GM19043 (cell line): Measurements from ENCODE around the gene IFT25.

Experiments used
- ATAC-seq: cut with Tn5 transposase; IDR thresholded peaks from one replicate; pipeline ENCODE4 v1.9.1; 2021; ENCODE audit warnings: low read depth; ENCODE audit not compliant: unreplicated experiment

Gene IFT25

DNA sequence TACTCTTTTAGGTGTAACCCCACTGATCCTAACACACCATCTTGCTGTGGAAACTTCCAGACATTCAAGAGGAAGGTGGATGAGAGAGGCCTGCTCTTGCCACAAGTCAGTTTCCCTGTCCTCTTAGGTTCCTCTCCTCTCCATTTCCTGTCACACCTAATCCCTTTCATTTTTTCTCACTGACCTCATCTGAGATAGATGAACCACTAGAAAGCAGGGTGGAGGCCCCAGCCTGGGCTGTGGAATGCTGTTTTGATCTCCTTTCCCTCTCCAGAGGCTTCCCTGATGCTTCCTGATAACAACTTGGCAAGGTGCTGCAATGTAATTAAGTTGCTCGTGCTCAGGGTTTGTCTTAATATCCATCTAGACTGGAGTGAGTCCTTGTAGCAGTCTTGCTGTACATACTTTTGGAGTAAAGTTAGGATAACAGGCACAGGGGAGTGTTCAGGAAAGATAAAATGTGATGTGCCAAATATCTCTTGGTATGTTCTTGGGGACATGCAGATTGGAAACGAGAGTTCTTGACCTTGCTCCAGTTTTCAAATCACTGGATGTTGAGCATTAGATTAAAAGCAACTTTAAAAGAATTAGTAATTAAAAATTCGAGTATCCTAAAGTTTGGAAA lies 11.8 kb upstream of the IFT25 start:
- no peak for ATAC-seq

DNA sequence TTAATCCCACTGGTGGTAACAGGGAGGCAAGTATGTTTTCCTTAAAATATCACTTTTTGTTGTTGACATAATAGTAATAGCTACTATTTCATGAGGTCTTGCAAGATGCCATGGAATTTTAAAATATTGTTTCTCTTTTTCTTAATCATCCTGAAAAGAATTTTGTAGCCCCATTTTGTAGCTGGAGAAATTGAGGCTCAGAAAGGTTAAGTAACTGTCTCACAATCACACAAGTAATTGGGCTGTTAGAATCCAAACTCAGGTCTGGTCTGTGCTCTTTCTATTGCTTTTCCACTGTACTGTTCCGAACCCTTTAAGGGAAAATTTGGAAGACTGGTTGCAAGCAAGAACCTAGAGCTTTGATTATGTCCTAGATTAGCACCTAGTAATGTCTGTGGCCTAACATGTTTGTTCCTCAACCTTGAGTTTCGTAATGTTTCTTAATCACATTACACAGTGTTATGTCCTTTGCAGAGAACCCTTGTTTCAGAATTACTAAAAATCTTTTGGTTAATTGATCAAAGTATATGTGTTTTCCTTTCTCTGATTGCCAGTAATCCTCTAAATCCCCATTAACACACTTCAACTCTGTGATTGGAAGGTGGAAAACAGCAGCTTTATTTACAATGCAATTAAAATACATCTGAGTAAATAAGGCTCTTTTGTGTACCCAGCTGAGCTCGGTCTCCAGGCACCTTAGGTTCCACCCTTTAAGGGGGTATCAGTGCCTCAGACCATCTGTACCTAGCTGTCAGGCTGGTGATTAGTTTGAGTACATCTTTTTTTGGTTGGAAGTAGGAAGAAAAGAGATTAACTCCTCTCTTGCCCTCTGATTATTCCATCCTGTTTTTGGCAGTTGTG lies 11.0 kb upstream of the IFT25 start:
- ATAC-seq: no peak

DNA sequence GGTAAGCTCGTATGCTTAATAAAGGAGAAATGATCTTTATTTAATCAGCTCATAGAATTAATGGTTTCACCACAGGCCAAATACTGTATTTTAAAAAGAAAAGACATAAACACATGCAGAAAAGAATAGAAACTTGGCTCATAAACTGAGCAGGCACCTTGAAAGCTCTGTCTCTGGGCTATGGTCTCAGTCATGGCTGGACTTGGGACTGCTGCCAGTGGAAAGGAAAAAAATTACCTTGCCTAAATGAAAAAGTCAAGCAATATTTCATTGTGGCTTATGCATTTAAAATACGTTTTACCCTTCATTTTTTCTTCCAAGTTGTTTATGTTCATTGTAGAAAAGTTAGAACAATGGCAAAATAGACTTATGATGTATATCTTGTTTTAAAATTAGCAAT lies 8.6 kb upstream of the IFT25 start:
- ATAC-seq: no peak

GRCh38 chr1:53951697-53952096 lies 6.2 kb upstream of the IFT25 start:
- ATAC-seq: no peak

- no peak for ATAC-seq
These were observed 3.8 kb upstream of the IFT25 start for GRCh38 chr1:53949023-53949990.

GRCh38 chr1:53948291-53948690 lies 2.8 kb upstream of the IFT25 start:
- no peak for ATAC-seq

- ATAC-seq: no peak
These were observed 1.8 kb upstream of the IFT25 start for GRCh38 chr1:53947172-53947907.

DNA sequence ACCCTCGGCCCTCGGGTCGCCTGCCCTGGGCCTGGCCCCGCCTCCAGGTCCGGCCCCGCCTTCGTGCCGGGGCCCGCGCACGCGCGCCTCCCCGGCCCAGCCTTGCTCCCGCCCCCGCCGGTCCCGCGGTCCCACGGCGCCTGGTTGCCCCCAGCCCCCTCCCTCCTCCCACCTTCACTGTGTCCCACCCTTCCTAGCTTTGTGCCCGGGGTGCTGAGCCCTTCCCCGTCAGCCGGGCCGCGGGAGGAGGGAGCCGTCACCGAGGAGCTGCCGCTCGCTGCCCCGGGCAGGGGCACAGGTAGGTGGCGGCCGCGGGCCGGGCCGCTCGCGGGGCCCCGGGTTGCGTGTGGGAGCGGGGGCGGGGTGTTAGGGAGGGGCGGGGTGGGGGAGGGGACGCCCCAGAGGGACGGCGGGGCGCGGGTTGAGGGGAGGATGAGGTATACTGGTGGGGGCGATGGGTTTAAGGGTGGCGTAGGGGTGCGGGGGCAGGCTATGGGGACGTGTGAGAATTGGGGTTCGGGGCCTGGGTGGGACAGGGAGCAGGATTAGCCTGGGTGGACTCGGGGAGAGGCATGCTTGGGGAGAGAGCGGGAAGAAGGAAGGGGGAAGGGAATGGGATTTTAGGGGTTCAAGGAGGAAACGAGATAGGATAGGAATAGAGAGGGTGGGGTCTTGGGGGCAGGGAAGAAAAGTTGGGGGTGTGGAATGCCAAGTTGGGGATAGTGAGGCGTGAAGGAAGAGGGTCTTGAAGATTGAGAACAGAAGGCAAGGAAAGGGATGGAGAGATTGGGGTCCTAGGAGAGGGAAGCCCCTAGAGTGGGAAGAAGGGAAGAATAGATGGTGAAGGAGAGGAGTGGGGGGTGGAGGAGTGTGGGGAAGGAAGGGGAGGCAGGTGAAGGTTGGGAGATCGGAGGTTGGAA lies 1.0 kb upstream of the IFT25 start, which contains the start of gene LRRC42:
LRRC42 (plus strand) TSS at position 99 of the 920 bp plus-strand sequence. CDS start 5,650 bp downstream, outside the sequence.
- ATAC-seq: peak; percentile 50

DNA sequence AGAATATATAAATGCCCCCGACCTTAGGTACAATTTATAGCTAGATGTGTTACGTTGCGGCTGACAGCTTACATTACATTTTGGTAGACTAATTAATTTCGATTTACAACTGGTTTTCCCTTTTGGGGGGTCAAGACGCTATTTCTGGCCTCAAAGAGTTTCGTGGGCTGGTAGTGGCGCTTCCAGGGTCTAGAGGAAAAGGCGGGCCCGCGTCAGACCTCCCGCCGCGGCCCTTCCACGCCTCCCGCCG lies 391 bp downstream of the IFT25 start:
- ATAC-seq: no peak

DNA sequence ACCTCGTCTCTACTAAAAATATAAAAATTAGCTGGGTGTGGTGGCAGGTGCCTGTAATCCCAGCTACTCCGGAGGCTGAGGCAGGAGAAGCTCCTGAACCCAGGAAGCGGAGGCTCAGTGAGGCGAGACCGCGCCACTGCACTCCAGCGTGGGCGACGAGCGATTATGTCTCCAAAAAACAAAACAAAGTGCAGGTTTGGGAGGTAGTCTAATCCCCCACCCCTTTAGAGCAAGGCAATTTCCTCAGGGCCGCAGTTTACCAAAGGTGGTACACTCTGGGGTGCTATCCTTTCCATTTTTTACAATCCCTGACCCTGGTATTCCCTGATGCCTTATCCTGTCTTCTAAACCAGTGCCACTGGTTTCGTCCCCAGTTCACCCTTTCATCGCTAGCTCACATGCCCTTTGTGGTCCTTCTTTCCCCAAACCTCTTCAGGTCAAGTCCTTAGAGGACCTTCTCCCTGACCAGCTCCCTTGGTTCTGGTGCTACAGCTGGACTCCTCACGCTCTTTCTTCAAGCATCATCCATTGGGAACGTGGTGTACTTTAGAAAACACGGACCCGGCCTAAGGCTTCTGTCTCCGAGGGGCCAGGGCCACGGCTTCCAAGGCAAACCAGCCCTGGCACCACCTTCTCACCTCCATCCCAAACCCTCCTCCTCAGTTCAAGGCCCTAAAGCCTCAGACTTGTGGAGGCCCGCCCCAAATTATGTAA lies 873 bp downstream of the IFT25 start:
- ATAC-seq: no peak

GRCh38 chr1:53943490-53944043 lies 1.9 kb downstream of the IFT25 start:
- ATAC-seq: no peak

- no peak for ATAC-seq
These were observed 2.4 kb downstream of the IFT25 start for GRCh38 chr1:53943090-53943489.

GRCh38 chr1:53942127-53942957 lies 3.2 kb downstream of the IFT25 start:
- no peak for ATAC-seq

- no peak for ATAC-seq
These were observed 7.2 kb downstream of the IFT25 start for GRCh38 chr1:53938136-53938830.

DNA sequence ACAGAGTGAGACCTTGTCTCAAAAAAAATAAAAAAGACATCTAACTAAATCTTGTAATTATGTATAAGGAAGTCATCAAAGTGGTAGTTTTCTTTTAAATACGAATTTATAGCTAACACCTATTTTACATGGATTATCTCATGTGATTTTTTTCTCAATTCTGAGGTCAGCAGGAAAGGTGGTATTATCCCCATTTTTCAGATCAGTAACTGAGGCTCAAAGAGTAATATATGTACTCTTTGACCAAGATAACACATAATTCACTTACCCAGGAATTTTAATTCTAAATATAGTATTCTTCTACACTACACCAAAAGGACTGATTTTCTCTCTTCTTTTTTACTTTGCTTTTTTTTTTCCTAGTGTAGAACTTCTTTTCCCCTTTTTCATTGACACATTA lies 9.1 kb downstream of the IFT25 start:
- no peak for ATAC-seq

DNA sequence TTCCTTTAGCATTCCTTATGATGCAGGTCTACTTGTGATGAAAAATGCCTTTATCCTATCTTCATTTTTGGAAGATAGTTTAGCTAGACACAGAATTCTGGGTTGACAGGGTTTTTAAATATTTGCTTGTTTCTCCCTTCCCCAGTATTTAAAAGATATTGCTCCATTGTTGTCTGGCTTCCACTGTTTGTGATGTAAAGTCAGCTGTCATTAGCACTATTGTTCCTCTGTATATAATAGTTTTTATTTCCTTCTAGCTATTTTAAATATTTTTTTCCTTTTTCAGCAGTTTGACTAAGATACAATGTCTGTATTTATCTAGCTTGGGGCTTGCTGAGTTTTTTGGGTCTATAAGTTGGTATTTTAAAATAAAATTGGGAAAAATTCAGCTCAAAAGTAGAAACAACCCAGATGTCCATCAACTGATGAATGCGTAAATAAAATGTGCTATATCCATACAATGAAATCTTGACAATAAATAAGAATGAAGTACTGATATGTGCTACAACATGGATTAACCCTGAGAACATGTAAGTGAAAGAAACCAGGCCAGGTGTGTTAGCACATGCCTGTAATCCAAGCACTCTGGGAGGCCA lies 11.2 kb downstream of the IFT25 start:
- no peak for ATAC-seq

DNA sequence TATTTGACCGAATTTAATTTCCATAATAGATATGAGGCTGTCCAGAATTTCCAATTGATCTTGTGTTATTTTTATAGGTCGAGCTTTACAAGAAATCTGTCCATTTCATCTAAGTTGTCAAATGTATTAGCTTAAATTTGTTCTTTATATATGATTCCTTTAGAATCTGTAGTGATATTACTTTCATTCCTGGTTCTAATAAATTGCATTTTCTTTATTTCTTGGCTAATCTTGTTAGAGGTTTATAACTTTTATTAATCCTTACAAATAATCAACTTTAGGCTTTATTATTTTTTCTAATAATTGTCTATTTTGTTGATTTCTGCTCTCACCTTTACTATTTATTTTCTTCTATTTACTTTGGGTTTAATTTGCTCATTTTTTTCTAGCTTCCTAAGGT lies 14.0 kb downstream of the IFT25 start:
- no peak for ATAC-seq
